ENCODE results near the gene H2AZ2.

H2AZ2 gene

GRCh38 chr7:44796504-44797328 lies 51.2 kb downstream of the H2AZ2 start, which contains the start of gene PPIA:
Gene PPIA (plus strand): TSS chr7:44796681. CDS start chr7:44796725, 44 bp downstream.
- TF ChIP-seq FOXP2 (optimal IDR thresholded peaks at IDR 0.05; ENCODE audit: borderline replicate concordance, extremely low read depth, extremely low read length, insufficient read depth) (peak; percentile 69), TAF1 (IDR thresholded peaks at IDR 0.05; ENCODE audit: borderline replicate concordance, insufficient read depth, low read length) (peak; percentile 86), POLR2AphosphoS5 (IDR thresholded peaks at IDR 0.05; ENCODE audit: low read depth, low read length) (peak; percentile 79), SIN3A (IDR thresholded peaks at IDR 0.05; ENCODE audit: borderline replicate concordance, insufficient read depth, low read length) (no peak), REST (IDR thresholded peaks at IDR 0.05; ENCODE audit: insufficient read depth in 1 of 2, low read depth in 2 of 2, low read length in 2 of 2) (0 out of 4 replicates have a peak, but pooled peaks of 1 of the 2 experiments have one; percentile 5)

GRCh38 chr7:44796034-44796503 lies 51.8 kb downstream of the H2AZ2 start:
- no peak for TF ChIP-seq REST (IDR thresholded peaks at IDR 0.05; ENCODE audit: insufficient read depth in 1 of 2, low read depth in 2 of 2, low read length in 2 of 2)
- TF ChIP-seq SIN3A (IDR thresholded peaks at IDR 0.05; ENCODE audit: borderline replicate concordance, insufficient read depth, low read length): no peak
- peak; percentile 71 for TF ChIP-seq FOXP2 (optimal IDR thresholded peaks at IDR 0.05; ENCODE audit: borderline replicate concordance, extremely low read depth, extremely low read length, insufficient read depth)
- TF ChIP-seq POLR2AphosphoS5 (IDR thresholded peaks at IDR 0.05; ENCODE audit: low read depth, low read length): no peak; the same call in 1 of the 2 replicates
- TF ChIP-seq TAF1 (IDR thresholded peaks at IDR 0.05; ENCODE audit: borderline replicate concordance, insufficient read depth, low read length): no peak

GRCh38 chr7:44794331-44794730 lies 53.6 kb downstream of the H2AZ2 start:
- TF ChIP-seq POLR2AphosphoS5 (IDR thresholded peaks at IDR 0.05; ENCODE audit: low read depth, low read length) (no peak), TAF1 (IDR thresholded peaks at IDR 0.05; ENCODE audit: borderline replicate concordance, insufficient read depth, low read length) (no peak), FOXP2 (optimal IDR thresholded peaks at IDR 0.05; ENCODE audit: borderline replicate concordance, extremely low read depth, extremely low read length, insufficient read depth) (no peak), REST (IDR thresholded peaks at IDR 0.05; ENCODE audit: insufficient read depth in 1 of 2, low read depth in 2 of 2, low read length in 2 of 2) (no peak), SIN3A (IDR thresholded peaks at IDR 0.05; ENCODE audit: borderline replicate concordance, insufficient read depth, low read length) (no peak)

GRCh38 chr7:44793919-44794318 lies 54.0 kb downstream of the H2AZ2 start:
- TF ChIP-seq TAF1 (IDR thresholded peaks at IDR 0.05; ENCODE audit: borderline replicate concordance, insufficient read depth, low read length) (no peak), POLR2AphosphoS5 (IDR thresholded peaks at IDR 0.05; ENCODE audit: low read depth, low read length) (no peak), FOXP2 (optimal IDR thresholded peaks at IDR 0.05; ENCODE audit: borderline replicate concordance, extremely low read depth, extremely low read length, insufficient read depth) (no peak), SIN3A (IDR thresholded peaks at IDR 0.05; ENCODE audit: borderline replicate concordance, insufficient read depth, low read length) (no peak)

- TF ChIP-seq REST (IDR thresholded peaks at IDR 0.05; ENCODE audit: insufficient read depth in 1 of 2, low read depth in 2 of 2, low read length in 2 of 2) (0 out of 4 replicates have a peak, but pooled peaks of 1 of the 2 experiments have one; percentile 49), POLR2AphosphoS5 (IDR thresholded peaks at IDR 0.05; ENCODE audit: low read depth, low read length) (no peak)
These were observed 56.3 kb downstream of the H2AZ2 start for GRCh38 chr7:44791278-44792219.

Data from PFSK-1 (cell line).